GM19240 (cell line): Measurements from ENCODE around the gene DHX35.
"Not testable (repeated sequence)": the region's sequence is repeated elsewhere in the genome, so short reads cannot be mapped to it uniquely, and the experiment has no call there.

Experiments
- DNase-seq: peaks from one replicate; pipeline ENCODE4 v3.0.0; 2011; ENCODE audit warnings: low spot score; ENCODE audit not compliant: insufficient read length

DHX35 gene

DNA sequence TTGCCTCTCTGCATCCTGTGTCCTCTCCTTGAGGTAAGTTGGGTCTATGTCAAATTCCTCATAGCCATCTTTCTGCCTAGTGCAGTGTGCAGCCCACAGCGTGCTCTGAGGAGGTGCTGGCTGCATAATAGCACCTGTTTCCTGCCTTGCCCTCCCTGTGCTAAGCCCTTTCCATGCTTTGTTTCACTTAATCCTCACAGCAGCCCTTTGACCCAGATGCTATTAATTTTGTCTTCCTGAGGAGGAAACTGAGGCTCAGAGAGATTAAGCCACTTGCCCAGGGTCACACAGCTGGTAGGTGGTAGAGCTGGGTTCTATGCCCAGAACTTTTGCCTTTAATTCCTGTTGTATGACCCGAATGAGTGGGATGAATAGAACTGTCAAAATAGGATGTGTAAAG lies 22.5 kb upstream of the DHX35 start:
- no peak for DNase-seq

DNA sequence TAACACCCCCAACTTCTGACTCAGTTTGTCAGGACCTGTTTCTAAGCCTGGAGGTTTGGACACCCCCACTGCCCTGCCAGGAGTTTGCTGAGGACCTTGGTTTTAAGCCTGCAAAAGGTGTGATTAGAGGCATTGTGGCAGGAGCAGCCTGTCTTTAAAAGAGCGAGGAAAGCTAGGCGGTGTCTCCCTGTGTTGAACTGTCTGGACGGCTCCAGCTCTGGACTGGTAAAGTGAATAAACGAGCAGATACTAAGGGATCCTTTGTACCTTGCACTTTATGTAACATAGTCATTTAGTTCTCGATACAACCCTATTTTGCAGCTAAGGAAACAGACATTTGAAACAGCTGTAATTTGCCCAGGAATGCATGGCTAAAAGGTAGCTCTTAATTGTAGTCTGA lies 21.5 kb upstream of the DHX35 start:
- no peak for DNase-seq

DNA sequence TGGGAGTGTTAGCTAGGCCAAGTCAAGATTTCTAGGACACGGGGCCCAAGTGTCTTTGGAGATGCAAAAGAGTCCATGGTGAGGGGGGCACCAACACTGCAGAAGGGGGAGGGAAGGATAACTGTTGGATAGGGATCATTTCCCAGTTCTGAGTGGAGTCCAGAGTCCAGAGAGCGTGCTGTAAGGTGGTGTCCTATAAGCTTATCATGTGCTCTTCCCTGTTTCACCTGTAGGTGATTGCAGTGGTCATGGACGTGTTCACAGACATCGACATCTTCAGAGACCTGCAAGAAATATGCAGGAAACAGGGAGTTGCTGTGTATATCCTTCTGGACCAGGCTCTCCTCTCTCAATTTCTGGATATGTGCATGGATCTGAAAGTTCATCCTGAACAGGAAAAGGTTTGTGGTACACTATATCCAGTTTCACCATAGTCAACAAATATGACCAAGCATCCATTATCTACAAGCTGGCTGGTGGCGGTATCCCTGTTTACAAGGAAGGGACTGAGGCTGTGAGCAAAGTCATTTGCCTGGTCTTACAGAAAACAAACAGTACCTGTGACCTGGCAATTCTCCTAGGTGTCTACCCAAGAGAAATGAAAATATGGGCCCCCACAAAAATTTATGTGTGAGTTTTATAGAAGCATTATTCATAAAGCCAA lies 20.3 kb upstream of the DHX35 start:
- DNase-seq = no peak

DNA sequence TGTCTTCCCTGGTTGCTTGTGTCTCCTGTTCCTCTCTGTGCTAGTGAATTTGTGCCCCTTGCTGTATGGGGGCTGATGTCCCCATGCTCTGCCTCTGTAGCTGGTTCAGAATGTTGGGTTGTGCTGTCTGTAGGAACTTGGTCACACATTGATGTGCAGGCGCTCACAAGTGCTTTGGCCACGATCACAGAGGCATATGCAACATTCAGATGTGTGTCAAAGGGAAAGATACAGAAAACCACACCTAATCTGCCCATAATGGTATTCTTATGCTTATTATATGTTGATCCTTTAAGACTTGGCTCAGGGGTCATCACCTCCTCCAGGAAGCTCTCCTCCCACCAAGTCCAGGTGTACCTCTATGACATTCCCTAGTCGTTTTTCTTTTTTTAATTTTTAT lies 17.1 kb upstream of the DHX35 start:
- DNase-seq = no peak

DNA sequence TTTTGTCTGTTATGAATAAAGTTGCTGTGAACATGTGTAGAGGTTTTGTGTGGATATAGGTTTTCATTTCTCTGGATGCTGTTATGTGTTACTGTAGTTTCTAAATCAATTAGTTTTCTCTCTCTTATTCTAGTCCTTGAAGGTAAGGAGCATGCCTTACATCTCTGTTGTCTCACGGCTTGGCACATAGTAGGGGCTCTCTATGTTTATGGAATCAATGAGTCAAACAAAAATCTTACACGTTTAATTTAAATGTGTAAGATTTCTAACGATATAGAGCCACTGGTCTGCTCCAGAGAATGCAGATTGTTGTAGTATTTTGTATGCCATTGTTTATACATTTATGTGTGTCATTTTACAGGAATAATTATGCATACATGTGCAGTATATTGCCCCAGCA lies 15.3 kb upstream of the DHX35 start:
- no peak for DNase-seq

DNA sequence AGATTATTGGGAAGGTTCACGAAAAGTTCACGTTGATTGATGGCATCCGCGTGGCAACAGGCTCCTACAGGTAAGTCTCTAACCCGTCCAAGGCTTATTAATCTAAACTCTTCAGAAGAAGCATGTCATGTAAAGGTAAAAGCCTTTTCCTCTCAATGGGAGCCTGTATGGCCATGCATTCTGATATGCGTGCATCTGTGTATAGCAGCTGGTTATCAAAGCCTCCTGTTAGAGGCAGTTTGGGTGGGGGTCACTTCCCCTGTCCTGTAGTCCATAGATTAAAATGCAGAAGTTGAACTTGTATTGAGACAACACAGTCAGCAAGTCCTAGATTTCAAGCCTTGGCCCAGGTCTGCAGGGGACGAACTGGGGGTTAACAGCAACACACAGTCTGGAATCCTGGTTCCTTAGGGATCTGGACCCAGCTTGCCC lies 14.2 kb upstream of the DHX35 start:
- no peak for DNase-seq

DNA sequence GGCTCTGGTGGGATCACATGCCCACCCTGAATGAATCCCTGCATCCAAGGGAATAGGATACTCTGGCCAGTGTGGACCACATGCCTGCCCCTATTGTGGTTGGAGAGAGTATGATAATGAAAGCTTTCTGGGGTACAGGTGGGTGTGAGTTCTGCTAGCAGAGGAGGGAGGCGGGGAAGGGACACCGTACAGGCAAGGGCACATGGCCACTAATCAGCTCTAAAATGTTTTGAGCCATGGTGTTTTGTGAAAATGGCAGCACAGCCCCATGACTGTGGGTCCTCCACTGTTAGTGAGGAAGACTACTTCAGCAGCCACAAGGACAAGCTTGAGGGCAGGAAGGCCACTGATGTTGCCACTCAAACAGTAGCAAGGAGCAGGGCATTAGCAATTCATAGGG lies 11.9 kb upstream of the DHX35 start:
- DNase-seq = no peak

DNA sequence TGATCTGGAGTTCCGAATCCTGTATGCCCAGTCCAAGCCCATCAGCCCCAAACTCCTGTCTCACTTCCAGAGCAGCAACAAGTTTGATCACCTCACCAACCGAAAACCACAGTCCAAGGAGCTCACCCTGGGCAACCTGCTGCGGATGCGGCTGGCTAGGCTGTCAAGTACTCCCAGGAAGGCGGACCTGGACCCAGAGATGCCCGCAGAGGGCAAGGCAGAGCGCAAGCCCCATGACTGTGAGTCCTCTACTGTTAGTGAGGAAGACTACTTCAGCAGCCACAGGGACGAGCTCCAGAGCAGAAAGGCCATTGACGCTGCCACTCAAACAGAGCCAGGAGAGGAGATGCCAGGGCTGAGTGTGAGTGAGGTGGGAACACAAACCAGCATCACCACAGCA lies 10.5 kb upstream of the DHX35 start:
- no peak for DNase-seq

DNA sequence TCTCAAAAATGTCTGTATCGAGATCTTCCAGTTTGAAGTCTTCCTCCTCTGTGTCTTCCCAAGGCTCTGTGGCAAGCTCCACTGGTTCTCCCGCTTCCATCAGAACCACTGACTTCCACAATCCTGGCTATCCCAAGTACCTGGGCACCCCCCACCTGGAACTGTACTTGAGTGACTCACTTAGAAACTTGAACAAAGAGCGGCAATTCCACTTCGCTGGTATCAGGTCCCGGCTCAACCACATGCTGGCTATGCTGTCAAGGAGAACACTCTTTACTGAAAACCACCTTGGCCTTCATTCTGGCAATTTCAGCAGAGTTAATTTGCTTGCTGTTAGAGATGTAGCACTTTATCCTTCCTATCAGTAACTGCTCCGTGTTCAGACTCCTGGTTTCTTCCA lies 10.0 kb upstream of the DHX35 start:
- DNase-seq = no peak

DNA sequence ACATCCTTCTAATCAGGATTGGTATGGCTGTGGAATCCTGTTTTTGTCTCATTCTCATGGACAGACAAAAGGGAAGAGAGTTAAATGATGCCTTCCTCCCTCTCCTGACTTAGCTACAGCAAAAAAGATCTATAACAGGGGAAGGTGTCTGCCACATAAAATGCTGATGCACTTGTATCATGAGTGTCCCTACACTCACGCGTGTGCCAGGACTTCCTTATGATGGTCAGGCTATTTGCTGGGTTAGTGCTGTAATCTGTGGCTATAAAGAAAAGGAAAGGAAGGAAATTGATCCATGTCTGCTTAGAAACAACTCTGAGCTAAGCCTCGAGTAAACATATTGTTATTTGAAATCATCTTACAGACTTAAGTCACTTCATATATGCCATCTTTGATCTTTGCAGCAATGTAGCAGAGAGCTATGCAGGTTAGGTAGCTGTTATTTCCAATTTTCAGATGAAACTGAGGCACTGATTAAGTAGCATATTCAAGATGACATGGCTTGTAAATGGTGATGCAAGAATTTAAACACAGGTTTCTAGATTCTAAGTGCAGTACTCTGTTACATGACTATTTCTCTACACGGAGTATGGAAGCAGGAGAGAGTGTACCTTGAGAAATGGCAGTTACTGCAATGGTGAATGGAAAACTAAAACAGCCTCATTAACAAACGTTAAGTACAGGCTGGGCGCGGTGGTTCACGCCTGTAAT lies 8.4 kb upstream of the DHX35 start:
- DNase-seq = no peak

DNA sequence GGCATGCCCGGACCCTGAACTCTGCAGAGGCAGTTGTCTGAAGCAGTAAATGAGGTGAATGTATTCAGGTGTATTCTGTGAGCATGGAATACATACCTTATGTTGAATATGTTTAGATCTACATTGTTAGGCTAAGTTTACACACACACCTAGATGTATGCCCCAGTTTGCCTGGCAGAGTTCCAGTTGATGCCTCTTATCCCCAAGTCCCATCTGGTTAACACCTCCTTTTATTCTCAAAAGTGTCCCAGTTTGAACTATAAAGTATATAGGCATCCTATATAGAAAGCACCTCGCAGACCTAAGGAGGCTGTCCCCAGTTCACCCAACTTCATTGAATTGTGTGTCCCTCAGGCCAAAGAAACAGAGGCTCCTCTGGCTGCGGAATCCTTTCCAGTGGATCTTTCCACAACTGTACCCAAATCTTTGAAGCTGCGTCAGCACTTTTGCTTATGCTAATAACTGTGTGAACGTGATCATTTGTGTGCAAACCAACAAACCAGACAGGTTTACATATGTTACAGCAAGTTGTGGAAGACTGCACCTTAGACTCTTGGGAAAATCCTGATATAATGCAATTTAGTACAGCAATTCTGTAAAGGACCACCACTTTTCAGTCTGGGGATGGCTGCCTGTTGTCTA lies 4.8 kb upstream of the DHX35 start:
- DNase-seq = no peak

DNA sequence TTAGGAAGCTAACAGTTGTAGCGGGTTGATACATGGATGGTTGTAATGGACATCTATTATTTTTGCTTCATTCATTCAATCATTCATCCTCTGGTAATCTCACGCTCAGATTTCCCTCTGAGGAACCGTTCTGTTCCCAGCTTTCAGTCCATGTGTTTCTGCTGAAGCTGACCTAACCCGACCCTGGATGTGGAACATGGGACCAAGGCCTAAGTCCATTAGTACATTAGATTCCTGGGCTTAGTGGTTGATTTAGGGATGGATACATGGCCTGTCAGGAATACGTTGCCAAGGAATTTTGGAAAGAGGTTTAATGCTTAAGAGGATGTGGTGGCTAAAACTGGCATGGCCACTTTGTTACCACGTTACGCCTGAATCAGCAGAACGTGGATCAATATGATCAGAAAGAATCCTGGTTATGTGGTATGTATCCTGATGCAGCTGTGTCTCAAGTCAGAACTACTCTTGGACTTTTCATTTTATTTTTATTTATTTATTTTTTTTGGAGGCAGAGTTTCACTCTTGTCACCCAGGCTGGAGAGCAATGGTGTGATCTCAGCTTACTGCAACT lies 4.1 kb upstream of the DHX35 start:
- no peak for DNase-seq

DNA sequence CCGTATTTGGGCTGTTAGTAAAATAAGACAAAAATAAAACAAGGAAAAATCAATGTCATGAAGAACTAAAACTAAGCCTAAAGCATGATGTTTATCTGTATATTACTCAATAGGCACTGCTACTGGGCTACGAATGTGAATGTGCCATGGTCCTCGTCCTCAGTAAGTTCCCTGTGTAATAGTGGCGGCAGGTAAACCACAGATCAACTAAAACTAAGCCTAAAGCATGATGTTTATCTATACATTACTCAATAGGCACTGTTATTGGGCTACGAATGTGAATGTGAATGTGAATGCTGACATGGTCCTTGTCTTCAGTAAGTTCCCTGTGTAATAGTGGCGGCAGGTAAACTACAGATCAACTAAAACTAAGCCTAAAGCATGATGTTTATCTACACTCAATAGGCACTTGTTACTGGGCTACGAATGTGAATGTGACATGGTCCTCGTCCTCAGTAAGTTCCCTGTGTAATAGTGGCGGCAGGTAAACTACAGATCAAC lies 1.9 kb upstream of the DHX35 start:
- not testable (repeated sequence) for DNase-seq

DNA sequence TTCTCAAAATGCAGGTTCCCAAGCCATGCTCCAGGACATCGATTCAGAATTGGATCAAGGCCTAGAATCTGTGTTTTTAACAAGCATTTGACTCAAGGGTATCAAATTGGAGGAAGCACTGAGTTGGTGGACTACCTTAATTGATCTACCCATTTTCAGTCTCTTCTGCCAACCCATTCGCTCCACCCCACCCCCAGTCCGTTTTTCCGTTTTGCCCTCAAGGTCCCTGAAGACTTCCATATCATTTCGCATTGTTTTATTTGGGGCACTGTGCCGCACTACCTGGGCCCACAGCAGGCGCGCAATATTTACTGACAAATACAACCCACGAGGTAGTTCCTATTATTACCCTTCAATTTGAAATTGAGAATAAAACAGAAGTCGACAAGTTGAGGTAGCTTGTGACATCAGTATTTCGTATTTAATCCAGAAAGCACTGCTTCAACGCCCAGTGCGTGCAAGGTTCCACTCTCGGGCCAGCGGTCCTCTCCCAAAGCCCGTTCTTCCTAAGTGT lies 557 bp upstream of the DHX35 start:
- no peak for DNase-seq

DNA sequence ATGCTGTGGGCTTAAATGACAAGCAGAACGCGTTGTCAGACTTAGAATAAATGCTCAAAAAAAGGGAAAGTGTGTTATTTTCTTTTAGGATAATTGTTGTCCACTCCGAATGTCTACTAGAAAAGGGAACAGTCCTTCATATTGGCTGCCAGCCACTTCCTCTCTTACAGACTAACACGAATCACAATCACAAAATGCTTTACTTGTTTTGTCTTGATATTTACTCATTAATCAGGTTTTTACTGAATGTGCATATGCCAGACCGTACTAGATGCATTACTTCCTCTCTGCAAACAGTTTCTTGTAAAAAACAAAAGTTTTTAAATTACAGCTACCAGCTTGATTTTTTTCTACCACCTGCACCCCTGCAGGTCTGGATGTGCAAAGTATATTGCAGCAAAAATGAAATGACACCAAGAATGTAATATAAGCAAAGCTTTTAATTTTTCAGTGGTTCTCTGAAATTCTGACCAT lies 821 bp downstream of the DHX35 start:
- DNase-seq = no peak

DNA sequence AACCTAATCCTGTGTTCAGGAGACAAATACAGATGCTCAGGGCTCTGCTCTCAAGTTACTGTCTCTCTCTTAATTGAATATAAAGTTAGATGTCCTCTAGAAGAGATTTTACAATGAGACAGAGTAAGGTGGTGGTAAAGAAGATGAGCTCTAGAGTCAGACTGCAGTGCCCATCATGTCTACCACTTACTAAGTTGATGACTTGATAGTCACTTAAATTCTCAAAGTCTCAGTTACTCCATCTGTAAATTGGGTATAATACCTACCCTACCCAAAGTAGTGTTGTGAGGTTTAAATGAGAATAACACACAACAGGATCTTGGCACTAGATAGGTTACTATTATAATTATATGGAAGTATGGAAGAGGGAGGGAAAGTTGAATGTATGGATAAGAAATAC lies 1.6 kb downstream of the DHX35 start:
- DNase-seq = no peak

DNA sequence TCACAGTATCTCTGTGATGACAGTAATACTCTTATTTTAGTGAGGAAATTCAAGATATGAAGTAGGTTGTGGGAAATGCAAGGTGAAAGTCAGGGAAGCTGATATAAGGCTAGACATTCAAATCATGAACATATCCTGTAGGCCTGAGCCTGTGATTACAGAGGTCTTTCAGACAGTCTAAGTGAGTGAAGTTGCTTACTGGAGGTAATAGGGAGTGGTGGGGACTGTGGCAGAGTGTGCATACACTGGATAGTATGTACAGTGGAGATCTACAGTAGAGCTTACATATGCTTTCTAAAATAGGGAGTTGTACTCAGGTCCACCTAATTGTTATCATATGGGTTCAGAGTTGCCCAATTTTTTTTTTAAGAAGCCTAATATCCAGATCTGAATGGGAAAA lies 3.1 kb downstream of the DHX35 start:
- DNase-seq = no peak

DNA sequence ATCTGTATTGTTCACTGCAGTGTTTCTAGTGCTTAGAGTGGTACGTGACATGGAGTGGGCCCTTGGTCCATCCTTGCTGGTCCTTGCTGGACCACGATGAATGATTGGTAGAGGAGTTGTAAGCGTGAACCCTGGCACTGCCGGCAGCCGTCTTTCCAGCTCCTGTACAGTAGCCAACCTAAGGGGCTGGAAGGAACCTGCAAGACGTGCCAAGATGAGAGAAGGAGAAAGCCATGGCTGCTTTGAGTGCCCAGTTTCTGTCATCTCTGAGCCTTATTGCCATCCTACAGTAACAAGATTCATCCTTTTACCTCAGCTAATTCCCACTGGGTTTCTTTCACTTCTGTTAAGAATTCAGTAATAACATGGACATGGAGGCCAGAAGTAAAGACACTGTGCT lies 5.9 kb downstream of the DHX35 start:
- DNase-seq = no peak

DNA sequence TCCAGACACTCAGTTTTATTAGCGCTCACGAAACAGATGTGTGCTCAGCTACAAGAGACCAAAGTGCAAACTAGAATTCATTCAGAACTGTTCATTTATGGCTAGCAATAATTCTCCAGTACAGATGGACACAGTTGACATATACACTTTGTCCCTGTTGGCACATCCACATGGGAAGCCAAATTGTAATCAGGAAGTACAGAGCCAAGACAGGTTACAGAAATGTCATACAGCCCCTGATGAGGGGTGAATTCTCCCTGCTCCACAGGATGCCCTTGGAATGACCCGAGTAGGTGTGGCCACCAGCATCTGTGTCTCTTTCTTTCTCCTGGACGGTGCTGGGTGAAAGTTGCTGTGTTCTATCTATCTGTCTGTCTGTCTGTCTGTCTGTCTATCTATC lies 7.6 kb downstream of the DHX35 start:
- no peak for DNase-seq

DNA sequence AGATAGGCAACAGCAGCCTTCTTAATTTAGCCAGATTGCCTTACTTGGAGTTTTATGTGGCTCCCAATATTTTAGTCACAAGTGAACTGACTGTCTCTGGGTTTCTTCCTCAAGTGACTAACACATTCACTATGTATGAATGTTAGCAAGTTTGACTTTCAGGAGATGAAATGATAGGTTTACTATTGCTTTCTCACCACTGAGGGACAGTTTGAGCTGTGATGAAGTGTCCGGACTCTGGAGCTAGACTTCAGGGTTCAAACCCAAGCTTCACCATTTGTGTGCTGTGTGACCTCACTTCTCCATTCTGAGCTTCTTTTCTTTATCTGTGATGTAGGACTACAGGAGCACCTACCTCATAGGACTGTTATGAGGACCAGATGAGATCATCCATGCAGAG lies 8.2 kb downstream of the DHX35 start:
- no peak for DNase-seq

DNA sequence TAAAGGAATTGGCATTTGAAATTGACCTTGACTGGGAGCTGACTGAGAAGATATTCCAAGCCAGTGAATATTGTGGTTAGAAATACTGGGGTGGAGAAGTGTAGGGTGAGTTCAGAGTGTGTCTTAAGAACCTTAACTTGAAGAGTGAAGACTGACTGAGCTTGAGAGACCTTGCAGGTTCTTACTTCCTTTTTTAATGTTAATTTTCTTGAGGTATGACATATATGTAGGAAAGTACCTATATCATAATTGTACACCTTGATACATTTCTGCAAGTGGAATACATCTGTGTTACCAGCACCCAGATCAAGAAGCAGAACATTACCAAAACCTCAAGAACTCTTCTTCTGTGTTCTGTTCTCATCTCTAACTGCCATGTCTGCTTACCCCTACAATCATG lies 11.0 kb downstream of the DHX35 start:
- DNase-seq = no peak

DNA sequence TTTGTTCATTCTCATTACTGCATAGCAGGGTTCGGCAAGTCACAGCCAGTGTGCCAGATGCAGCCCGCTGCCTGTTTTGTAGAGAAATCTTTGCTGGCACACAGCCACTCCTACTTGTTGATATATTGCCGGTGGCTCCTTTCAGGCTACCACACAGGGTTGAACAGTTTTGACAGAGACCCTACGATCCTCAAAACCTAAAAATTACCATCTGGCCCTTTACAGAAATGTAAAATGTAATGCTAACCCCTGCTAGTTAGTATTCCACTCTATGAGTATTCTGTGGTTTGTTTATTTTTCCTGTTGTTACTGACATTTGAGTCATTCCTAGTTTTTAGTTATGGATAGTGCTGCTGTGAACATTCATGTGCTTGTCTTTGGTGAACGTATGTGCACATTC lies 11.5 kb downstream of the DHX35 start:
- no peak for DNase-seq
